DMS153 (cell line): ENCODE measurements around the gene PRKAB1.
"Not testable (repeated sequence)": the region's sequence is repeated elsewhere in the genome, so short reads cannot be mapped to it uniquely, and the experiment has no call there.

Experiments used
- DNase-seq: peaks from one replicate; lab custom pipeline; 2025; lab: John Stamatoyannopoulos, UW

The PRKAB1 gene

DNA sequence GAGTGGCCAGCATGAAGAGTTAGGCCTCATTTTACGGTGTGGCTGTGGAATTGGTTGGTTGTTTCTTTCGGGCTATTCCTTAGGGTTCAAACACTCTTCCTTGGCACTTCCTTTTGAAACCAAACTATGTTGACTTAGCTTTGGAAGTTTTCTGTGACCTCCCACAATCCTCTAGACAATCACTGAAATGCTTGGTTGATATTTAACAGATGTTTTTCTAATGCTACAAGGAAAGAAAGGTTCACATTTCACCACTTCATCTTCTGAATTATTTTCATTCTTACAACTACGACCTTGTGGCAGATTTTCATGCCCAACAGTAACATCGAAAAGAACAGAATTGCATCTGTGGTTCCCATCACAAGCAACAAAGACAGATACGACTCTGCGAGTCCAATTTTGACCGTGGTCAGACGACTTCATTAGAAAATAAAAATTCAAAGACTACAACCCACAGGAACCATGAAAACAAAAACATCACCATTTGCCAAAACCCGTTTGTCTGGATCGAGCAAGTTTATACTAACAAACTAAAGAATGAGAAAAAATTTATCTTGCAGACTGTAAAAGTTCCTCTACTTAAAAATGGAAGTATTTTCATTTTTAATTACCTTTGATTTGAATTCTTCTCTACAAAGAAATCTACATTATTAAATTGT lies 16.9 kb downstream of the PRKAB1 start:
- DNase-seq, result no peak

DNA sequence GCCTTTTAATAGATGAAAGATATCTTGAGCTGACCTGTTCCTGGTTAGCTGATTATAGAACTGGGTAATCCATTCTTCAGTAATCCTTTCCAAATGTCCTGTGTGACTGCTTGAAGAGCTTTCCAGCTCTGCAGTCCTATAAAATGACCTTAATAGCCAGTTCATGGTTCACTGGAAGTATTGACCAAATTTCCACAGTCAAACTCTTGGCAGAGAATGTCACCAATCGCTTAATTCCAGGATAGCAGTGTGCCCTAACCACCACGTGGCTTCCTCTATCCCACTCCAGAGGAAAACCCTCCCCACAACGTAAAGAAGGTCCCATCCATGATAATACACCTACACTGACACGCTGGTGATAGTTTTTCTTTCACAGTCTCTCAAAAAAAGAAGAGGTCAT lies 17.4 kb downstream of the PRKAB1 start:
- no peak for DNase-seq

GRCh38 chr12:119686355-119686754 lies 18.4 kb downstream of the PRKAB1 start:
- no peak for DNase-seq

DNA sequence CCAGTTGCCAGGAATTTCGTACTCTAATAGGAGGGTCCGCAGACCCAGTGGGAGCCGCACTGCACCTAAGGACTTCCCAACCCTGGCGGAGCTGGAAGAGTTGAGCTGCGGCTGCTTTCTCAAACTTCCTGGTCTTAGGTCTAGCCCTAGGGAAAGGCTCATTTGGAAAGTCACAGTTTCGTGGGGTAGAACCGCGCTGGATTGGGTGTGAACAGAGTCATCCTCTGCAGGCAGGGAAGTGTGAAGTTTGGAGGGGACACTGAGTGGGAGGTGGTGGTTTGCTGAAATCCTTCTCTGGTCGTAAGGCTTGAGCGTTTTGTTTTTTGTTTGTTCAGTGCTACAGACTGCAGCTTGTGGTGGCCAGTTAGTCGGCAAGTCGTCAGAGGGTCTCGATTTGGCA lies 18.8 kb downstream of the PRKAB1 start:
- DNase-seq, result no peak

DNA sequence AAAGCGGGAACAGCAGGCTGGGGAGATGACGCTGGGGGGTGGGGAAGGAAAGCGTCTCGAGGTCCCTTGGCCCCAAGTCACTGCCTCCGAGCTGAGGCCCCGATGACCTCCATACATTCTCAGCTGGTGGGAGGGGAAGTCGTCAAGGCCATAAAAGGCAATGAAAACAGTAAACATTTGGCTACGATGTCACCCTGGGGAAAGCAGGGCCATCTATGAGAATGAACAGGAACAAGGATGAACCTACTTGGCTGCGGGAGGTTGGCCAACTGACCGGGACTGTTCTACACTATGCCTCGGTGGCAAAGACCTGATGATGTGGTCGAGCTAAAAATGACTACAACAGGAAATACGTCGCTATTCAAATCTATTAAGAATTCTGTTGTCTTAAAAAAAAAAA lies 19.5 kb downstream of the PRKAB1 start:
- DNase-seq, result no peak

GRCh38 chr12:119687879-119688278 lies 19.9 kb downstream of the PRKAB1 start:
- no peak for DNase-seq

DNA sequence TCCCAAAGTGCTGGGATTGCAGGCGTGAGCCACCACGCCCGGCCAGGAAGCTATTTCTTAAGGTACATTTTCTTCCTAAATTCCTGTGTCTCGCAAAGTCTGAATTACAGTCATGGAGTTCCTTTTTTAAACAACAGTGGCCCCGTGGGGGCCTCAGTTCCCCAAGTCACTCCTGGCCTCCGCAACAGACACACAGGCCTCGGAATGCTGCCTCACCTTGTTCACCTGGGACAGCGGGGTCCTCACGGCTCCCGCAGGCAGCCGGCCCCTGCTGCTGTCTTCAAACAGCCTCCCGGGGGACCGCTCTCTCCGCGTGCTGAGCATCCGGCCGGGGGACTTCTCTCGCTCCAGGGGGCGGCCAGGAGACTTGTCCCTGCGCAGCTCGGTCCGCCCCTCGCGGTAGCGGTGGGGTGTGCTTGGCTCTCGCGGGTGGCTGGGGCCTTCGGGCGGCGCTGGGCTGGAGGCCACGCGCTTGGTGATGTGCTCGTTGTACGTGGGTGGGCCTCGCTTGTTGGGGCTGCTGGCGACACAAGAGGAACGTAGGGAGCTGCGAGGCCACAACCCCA lies 22.1 kb downstream of the PRKAB1 start:
- DNase-seq, result no peak

DNA sequence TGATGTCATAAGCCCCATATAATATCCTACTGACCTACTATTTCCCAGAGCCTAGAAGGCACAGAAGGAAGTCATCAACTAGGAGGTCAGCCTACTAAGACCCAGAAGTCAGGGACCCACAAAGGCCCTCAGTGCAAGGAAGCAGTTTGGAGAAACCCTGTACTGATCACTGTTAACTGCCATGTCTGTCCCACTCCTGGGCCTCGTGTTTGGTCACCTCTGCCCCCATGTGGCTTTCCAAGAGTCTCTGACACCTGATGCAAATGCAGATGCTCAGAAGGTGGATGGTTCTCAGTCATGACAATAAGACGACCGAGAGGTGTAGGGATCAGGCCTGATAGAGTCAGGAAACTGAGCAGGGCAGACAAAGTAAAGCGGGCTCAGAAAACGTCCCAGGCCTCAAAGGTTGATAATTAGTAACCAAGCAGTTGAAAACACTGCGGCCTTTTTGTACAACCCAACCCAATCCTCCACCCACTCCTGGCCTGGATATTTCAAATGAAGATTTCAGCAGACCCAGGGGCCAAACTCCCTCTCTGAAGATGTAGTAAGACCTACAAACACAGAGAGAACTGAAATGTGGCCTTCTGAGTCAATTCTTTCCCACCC lies 23.4 kb downstream of the PRKAB1 start:
- no peak for DNase-seq

- no peak for DNase-seq
Measured at GRCh38 chr12:119692410-119692809, 24.5 kb downstream of the PRKAB1 start.

GRCh38 chr12:119692997-119693396 lies 25.1 kb downstream of the PRKAB1 start:
- DNase-seq, result no peak

GRCh38 chr12:119693511-119693910 lies 25.6 kb downstream of the PRKAB1 start:
- DNase-seq, result no peak

DNA sequence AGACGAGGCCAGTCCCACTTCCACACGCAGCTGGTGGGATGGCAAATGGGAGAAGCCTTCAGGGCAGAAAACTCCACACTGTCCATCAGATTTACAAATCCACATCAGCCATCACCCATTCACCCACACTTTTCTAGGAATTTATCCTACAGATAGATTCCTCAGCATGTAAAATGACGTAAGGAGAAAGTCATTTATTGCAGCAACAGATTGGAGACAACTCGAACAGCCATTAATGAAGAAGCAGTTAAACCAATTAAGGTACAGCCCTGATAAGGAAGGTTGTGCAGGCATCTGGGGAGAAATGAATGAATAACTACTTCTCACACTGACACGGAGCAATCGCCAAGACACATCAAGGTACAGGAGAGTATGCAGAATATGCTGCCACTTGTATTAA lies 26.2 kb downstream of the PRKAB1 start:
- no peak for DNase-seq

DNA sequence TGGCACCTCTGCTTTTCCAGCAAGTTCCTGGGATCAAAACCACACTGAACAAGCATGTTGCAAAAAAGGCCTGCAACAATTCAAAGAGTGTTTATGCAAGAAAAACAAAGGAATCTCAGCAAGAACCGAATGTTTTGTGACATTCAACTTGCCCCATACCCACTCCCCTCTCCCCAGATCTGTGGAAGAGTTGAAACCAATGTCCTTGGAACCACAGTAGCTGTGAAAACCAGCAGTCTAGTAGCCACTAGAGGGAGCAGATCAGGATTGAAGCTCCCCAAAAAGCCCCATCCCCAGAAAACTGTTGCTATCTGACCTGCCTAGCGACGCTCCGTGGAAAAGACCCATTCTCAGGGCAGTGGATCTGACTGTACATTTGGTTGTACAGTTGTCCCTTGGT lies 27.1 kb downstream of the PRKAB1 start:
- DNase-seq, result no peak

GRCh38 chr12:119696943-119697342 lies 29.0 kb downstream of the PRKAB1 start:
- DNase-seq, result no peak

GRCh38 chr12:119699199-119699760 lies 31.3 kb downstream of the PRKAB1 start:
- no peak for DNase-seq

GRCh38 chr12:119700078-119700477 lies 32.1 kb downstream of the PRKAB1 start:
- DNase-seq, result no peak

GRCh38 chr12:119704065-119704747 lies 36.3 kb downstream of the PRKAB1 start:
- no peak for DNase-seq

DNA sequence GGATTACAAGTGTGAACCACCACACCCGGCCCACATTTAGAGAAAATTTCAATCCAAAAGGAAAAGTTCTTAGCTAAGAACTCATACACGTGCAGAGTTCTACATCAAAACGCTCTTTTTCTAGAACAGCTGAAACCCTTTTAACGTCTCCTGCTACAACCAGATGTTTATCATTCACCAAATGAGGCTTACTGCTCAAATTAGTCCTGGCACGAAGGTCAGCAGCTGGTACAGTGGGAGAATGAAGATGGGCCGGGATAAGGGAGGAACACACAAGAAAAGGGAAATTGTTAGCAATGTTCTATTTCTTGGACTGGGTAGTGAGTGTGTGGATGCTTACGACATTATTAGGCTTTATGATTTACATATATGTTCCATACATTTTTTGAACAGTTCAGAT lies 37.2 kb downstream of the PRKAB1 start:
- no peak for DNase-seq

DNA sequence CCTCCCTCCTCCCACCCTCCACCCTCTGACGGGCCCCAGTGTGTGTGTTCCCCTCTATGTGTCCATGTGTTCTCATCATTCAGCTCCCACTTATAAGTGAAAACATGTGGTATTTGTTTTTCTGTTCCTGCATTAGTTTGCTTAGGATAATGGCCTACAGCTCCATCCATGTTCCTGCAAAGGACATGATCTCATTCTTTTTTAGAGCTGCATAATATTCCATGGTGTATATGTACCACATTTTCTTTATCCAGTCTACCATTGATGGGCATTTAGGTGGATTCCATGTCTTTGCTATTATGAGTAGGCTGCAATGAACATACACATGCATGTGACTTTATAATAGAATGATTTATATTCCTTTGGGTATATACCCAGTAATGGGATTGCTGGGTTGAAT lies 38.5 kb downstream of the PRKAB1 start:
- DNase-seq, result not testable (repeated sequence)

GRCh38 chr12:119710374-119710964 lies 42.5 kb downstream of the PRKAB1 start:
- peak; percentile 58 for DNase-seq

- peak; percentile 94 for DNase-seq
Measured at GRCh38 chr12:119710965-119711551, 43.1 kb downstream of the PRKAB1 start.

DNA sequence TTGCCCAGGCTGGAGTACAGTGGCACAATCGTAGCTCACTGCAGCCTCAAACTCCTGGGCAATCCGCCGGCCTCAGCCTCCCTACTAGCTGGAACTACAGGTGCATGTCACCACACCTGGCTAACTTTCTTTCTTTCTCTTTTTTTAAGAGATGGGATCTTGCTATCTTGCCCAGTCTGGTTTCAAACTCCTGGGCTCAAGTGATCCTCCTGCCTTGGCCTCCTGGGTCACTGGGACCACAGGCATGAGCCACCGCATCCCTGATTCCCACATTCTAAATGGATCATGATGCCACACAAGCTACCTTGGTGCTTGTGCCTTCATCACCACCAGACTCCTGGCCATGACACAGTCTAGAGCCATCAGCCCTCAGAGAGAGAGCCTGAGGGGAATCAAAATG lies 43.8 kb downstream of the PRKAB1 start:
- no peak for DNase-seq
